NK-92 (cell line): ENCODE results near the gene CDK4.

ENCODE experiments used
- DNase-seq: peaks from one replicate; lab custom pipeline; 2025; ENCODE audit not compliant: unreplicated experiment; lab: John Stamatoyannopoulos, UW

CDK4 gene

GRCh38 chr12:57757771-57758170 lies 5.7 kb upstream of the CDK4 start:
- DNase-seq: no peak

GRCh38 chr12:57756406-57757341 lies 4.6 kb upstream of the CDK4 start:
- DNase-seq: no peak

GRCh38 chr12:57755454-57756372 lies 3.6 kb upstream of the CDK4 start:
- no peak for DNase-seq

- no peak for DNase-seq
Measured at GRCh38 chr12:57755194-57755453, 3.0 kb upstream of the CDK4 start.

GRCh38 chr12:57754411-57755193 lies 2.5 kb upstream of the CDK4 start, which contains the start of gene MARCHF9:
Gene MARCHF9, plus strand, starts transcription at chr12:57755103. Its CDS starts 426 bp downstream, at chr12:57755529.
- DNase-seq: peak; percentile 27

- no peak for DNase-seq
Measured at GRCh38 chr12:57753756-57754337, 1.7 kb upstream of the CDK4 start.

GRCh38 chr12:57752668-57753000 lies 524 bp upstream of the CDK4 start:
- no peak for DNase-seq

- DNase-seq: no peak
Measured at GRCh38 chr12:57751432-57751787, 700 bp downstream of the CDK4 start.

- no peak for DNase-seq
Measured at GRCh38 chr12:57750561-57751431, 1.3 kb downstream of the CDK4 start.

GRCh38 chr12:57749061-57749460 lies 3.0 kb downstream of the CDK4 start:
- DNase-seq: no peak

GRCh38 chr12:57746025-57746424 lies 6.1 kb downstream of the CDK4 start:
- DNase-seq: no peak

GRCh38 chr12:57745485-57745881 lies 6.6 kb downstream of the CDK4 start:
- DNase-seq: no peak

- DNase-seq: peak; percentile 68
Measured at GRCh38 chr12:57744777-57745484, 7.2 kb downstream of the CDK4 start, which contains the start of gene TSPAN31. Gene TSPAN31, plus strand, starts transcription at chr12:57745039. Its CDS starts 116 bp downstream, at chr12:57745155.

- DNase-seq: no peak
Measured at GRCh38 chr12:57744194-57744776, 7.8 kb downstream of the CDK4 start.

- no peak for DNase-seq
Measured at GRCh38 chr12:57743769-57744168, 8.3 kb downstream of the CDK4 start.

- DNase-seq: no peak
Measured at GRCh38 chr12:57741844-57742738, 10.0 kb downstream of the CDK4 start.

- no peak for DNase-seq
Measured at GRCh38 chr12:57741413-57741789, 10.7 kb downstream of the CDK4 start.
